Chondrocyte (in vitro differentiated cells): Measurements from ENCODE around the gene ANAPC13. TPM values are rescaled to one million over a fixed set of nuclear protein-coding genes. Genes with fewer than 3 reads are reported as not detected.

Experiments used
- DNase-seq: peaks from one replicate; pipeline ENCODE4 v3.0.0; 2021; ENCODE audit warnings: mixed read lengths, low spot score
- H3K27ac Mint-ChIP-seq: one replicate; pipeline ENCODE4 v1.8.0; 2021; ENCODE audit warnings: mild to moderate bottlenecking, moderate library complexity, mixed read lengths; ENCODE audit not compliant: unreplicated experiment
- H3K27me3 Mint-ChIP-seq: 2 replicates; pipeline ENCODE4 v1.8.0; 2021; ENCODE audit warnings: low read depth, mixed read lengths
- H3K36me3 Mint-ChIP-seq: 2 replicates; pipeline ENCODE4 v1.8.0; 2021; ENCODE audit warnings: low read depth, mixed read lengths
- H3K4me1 Mint-ChIP-seq: 2 replicates; pipeline ENCODE4 v1.8.0; 2021; ENCODE audit warnings: low read depth, mild to moderate bottlenecking, mixed read lengths
- H3K4me3 Mint-ChIP-seq: one replicate; pipeline ENCODE4 v1.8.0; 2021; ENCODE audit warnings: mild to moderate bottlenecking, moderate library complexity, mixed read lengths; ENCODE audit not compliant: unreplicated experiment
- H3K9me3 Mint-ChIP-seq: 2 replicates; pipeline ENCODE4 v1.8.0; 2021; ENCODE audit warnings: low read depth, mixed read lengths
- CTCF ChIP-seq: fragments of 200-600 bp; sonication (generic); IDR thresholded peaks from 2 replicates; pipeline ENCODE4 v1.5.0; 2021; ENCODE audit warnings: antibody characterized with exemption, mild to moderate bottlenecking, moderate library complexity
- total RNA-seq: library from RNA; stranded (reverse); gene quantifications from 3 replicates; pipeline ENCODE4 v1.2.1, GENCODE V29; 2021

Gene ANAPC13
- total RNA-seq, 1 donor from 2014 or later = 86.0 TPM

GRCh38 chr3:134430174-134430573, 55.6 kb downstream of the ANAPC13 start:
- H3K9me3 Mint-ChIP-seq = no peaks in the 10 kb centered on the region
- TF ChIP-seq CTCF = no peak
- no peaks in the 10 kb centered on the region for H3K36me3 Mint-ChIP-seq
- DNase-seq = no peak
- no peak overlapping the region for H3K4me3 Mint-ChIP-seq
- H3K27ac Mint-ChIP-seq = no peak overlapping the region
- H3K4me1 Mint-ChIP-seq = peaks cover 33% of the 10 kb centered on the region
- H3K27me3 Mint-ChIP-seq = no peaks in the 10 kb centered on the region

GRCh38 chr3:134428401-134428800, 57.4 kb downstream of the ANAPC13 start:
- H3K27ac Mint-ChIP-seq = peak overlapping the region; percentile 29
- no peaks in the 10 kb centered on the region for H3K27me3 Mint-ChIP-seq
- no peak for DNase-seq
- H3K36me3 Mint-ChIP-seq = no peaks in the 10 kb centered on the region
- H3K4me3 Mint-ChIP-seq = no peak overlapping the region
- H3K4me1 Mint-ChIP-seq = peaks cover 33% of the 10 kb centered on the region
- no peak for TF ChIP-seq CTCF
- H3K9me3 Mint-ChIP-seq = no peaks in the 10 kb centered on the region

Other genes with a start within 250 kb of the ANAPC13 start
- gene RYK, start 235.1 kb downstream of the ANAPC13 start, total RNA-seq = 49.6 to 57.8 TPM (median 57.6 TPM) in 3 replicates
- 145 to 259 TPM (median 256 TPM) in 3 replicates for gene AMOTL2, start 111.5 kb downstream of the ANAPC13 start, total RNA-seq
- gene CEP63, start 72 bp upstream of the ANAPC13 start, total RNA-seq = 23.2 to 25.5 TPM (median 24.8 TPM) in 3 replicates
- 0.12 to 0.18 TPM in 2 of 3 replicates, not detected in the other for gene KY, start 165.0 kb upstream of the ANAPC13 start, total RNA-seq